Smooth muscle cell (in vitro differentiated cells): ENCODE measurements around the gene ADM2. TPM values are rescaled to one million over a fixed set of nuclear protein-coding genes. Genes with fewer than 3 reads are reported as not detected.

Experiments
- DNase-seq: peaks from one replicate; lab custom pipeline; 2025; ENCODE audit not compliant: unreplicated experiment; lab: John Stamatoyannopoulos, UW
- H2AFZ ChIP-seq: fragments of 200-600 bp; sonication (generic); 2 replicates; pipeline ENCODE4 v1.6.0; 2016; ENCODE audit warnings: antibody characterized with exemption, low read depth, mild to moderate bottlenecking
- H3F3A ChIP-seq: fragments of 200-600 bp; sonication (generic); 2 replicates; pipeline ENCODE4 v1.6.0; 2017; ENCODE audit warnings: antibody characterized with exemption, low read depth
- H3K27ac ChIP-seq: fragments of 200-600 bp; sonication (generic); 2 replicates; pipeline ENCODE4 v1.5.1; 2016; ENCODE audit warnings: low read depth, mild to moderate bottlenecking
- H3K27me3 ChIP-seq: fragments of 200-600 bp; sonication (generic); 2 replicates; pipeline ENCODE4 v1.6.1; 2016; ENCODE audit warnings: low read depth, mild to moderate bottlenecking
- H3K36me3 ChIP-seq: fragments of 200-600 bp; sonication (generic); 2 replicates; pipeline ENCODE4 v1.5.1; 2016; ENCODE audit warnings: low read depth
- H3K4me1 ChIP-seq: fragments of 200-600 bp; sonication (generic); 2 replicates; pipeline ENCODE4 v1.5.1; 2016; ENCODE audit warnings: low read depth
- H3K4me2 ChIP-seq: fragments of 200-600 bp; sonication (generic); 2 replicates; pipeline ENCODE4 v1.6.0; 2016; ENCODE audit warnings: mild to moderate bottlenecking
- H3K4me3 ChIP-seq: fragments of 200-600 bp; sonication (generic); 2 replicates; pipeline ENCODE4 v1.5.1; 2016; ENCODE audit warnings: mild to moderate bottlenecking
- H3K79me2 ChIP-seq: fragments of 200-600 bp; sonication (generic); 2 replicates; pipeline ENCODE4 v1.6.0; 2016; ENCODE audit warnings: low read depth, mild to moderate bottlenecking
- H3K9ac ChIP-seq: fragments of 200-600 bp; sonication (generic); 2 replicates; pipeline ENCODE4 v1.6.0; 2016; ENCODE audit warnings: low read depth
- H3K9me3 ChIP-seq: fragments of 200-600 bp; sonication (generic); replicated peaks from 2 replicates; pipeline ENCODE4 v1.5.1; 2016; ENCODE audit warnings: low read depth
- H4K20me1 ChIP-seq: fragments of 200-600 bp; sonication (generic); 2 replicates; pipeline ENCODE4 v1.6.0; 2016; ENCODE audit warnings: low read depth
- CTCF ChIP-seq: fragments of 200-600 bp; sonication (generic); IDR thresholded peaks from 2 replicates; pipeline ENCODE4 v1.5.1; 2017; ENCODE audit warnings: borderline replicate concordance, mild to moderate bottlenecking, antibody characterized with exemption; ENCODE audit not compliant: insufficient read depth, poor library complexity, severe bottlenecking
- WGBS: methylation state at CpG from one replicate; pipeline ENCODE4 v1.1.7; 2016; ENCODE audit warnings: low lambda C conversion rate; 5-methylcytosine and 5-hydroxymethylcytosine counted together
- polyA plus RNA-seq: library from polyadenylated mRNA; unstranded; fragments of >200 nt; fragmentation: Nextera tagmentation; extraction: Ambion mirVana; gene quantifications from 2 replicates; pipeline ENCODE4 v1.2.1, GENCODE V29; 2016
- total RNA-seq: library from RNA; depleted of rRNA; stranded (reverse); fragments of >200 nt; gene quantifications from 2 replicates; pipeline ENCODE4 v1.2.3, GENCODE V29; 2014

ADM2 gene
- total and polyA plus RNA-seq, 2 experiments from 2014 or later = 4.1 to 15.8 TPM

DNA sequence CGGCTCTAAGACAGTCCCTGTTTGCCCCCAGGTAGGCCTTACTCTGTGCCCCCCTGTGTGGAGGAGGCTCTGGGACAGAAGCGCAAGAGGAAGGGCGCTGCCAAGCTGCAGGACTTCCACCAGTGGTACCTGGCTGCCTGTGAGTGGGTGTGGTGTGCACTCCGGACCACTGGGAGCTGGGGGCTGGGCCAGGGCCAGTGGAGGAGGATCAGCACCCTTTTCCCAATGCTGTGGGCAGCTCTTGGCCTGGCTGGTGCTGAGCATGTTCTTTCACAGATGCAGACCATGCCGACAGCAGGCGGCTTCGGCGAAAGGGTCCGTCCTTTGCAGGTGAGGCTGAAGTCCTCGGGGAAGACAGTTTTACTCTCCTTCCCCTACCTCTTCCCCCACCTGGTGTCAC is 40.4 kb downstream of the ADM2 start:
- no peak for DNase-seq
- no peak overlapping the region for H3K9ac ChIP-seq

GRCh38 chr22:50522208-50522805 is 41.0 kb downstream of the ADM2 start:
- DNase-seq = no peak
- no peak overlapping the region for H3K4me2 ChIP-seq
- peaks cover 10% of the 10 kb centered on the region for H3K79me2 ChIP-seq
- H3K36me3 ChIP-seq = no peaks in the 10 kb centered on the region
- H2AFZ ChIP-seq = no peak overlapping the region
- H3F3A ChIP-seq = peaks cover 17% of the 10 kb centered on the region
- peaks cover 17% of the 10 kb centered on the region for H4K20me1 ChIP-seq
- TF ChIP-seq CTCF = no peak
- WGBS = 92% methylated on average over 14 of the region's 15 CpGs
- H3K27me3 ChIP-seq = no peaks in the 10 kb centered on the region
- H3K9me3 ChIP-seq = no peaks in the 10 kb centered on the region
- no peak overlapping the region for H3K27ac ChIP-seq
- H3K9ac ChIP-seq = no peak overlapping the region
- H3K4me1 ChIP-seq = no peaks in the 10 kb centered on the region
- H3K4me3 ChIP-seq = no peak overlapping the region

More for the DNA sequence above, 40.4 kb downstream of the ADM2 start:
- Histone ChIP-seq H3K4me3 (no peak overlapping the region), H3F3A (peaks cover 11% of the 10 kb centered on the region), H3K4me2 (no peak overlapping the region), H2AFZ (no peak overlapping the region), H3K9me3 (no peaks in the 10 kb centered on the region), H3K4me1 (no peaks in the 10 kb centered on the region), H3K36me3 (no peaks in the 10 kb centered on the region), H4K20me1 (peaks cover 17% of the 10 kb centered on the region), H3K27me3 (no peaks in the 10 kb centered on the region), H3K79me2 (peaks cover 10% of the 10 kb centered on the region), H3K27ac (no peak overlapping the region)
- 97% methylated on average over 10 of the region's 10 CpGs for WGBS
- no peak for TF ChIP-seq CTCF

DNA sequence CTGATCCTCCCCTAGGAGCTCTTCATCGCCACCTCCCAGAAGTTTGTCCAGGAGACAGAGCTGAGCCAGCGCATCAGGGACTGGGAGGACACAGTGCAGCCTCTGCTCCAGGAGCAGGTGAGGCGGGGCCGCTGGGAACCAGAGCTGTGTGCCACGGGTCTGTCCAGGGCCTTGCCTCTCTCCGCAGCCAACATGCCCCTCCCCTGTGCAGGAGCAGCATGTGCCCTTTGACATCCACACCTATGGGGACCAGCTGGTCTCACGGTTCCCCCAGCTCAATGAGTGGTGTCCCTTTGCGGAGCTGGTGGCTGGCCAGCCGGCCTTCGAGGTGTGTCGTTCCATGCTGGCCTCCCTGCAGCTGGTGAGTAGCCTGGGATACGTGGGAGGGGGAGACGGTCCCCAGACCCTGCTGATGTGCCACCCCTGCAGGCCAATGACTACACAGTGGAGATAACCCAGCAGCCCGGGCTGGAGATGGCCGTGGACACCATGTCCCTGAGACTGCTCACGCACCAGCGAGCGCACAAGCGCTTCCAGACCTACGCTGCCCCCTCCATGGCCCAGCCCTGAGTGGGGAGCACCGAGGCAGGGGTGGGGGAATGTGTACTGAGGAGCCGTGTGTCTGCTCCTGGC is 41.6 kb downstream of the ADM2 start:
- Histone ChIP-seq H3K4me2 (no peak overlapping the region), H3K36me3 (no peaks in the 10 kb centered on the region), H3K27me3 (no peaks in the 10 kb centered on the region), H2AFZ (no peak overlapping the region), H3K27ac (no peak overlapping the region), H3K9ac (no peak overlapping the region), H3K9me3 (no peaks in the 10 kb centered on the region), H3F3A (peaks cover 21% of the 10 kb centered on the region), H3K4me3 (no peak overlapping the region), H3K4me1 (no peaks in the 10 kb centered on the region), H3K79me2 (peaks cover 10% of the 10 kb centered on the region), H4K20me1 (peaks cover 19% of the 10 kb centered on the region)
- WGBS = 94% methylated on average over 22 of the region's 22 CpGs
- TF ChIP-seq CTCF = no peak
- DNase-seq = no peak

DNA sequence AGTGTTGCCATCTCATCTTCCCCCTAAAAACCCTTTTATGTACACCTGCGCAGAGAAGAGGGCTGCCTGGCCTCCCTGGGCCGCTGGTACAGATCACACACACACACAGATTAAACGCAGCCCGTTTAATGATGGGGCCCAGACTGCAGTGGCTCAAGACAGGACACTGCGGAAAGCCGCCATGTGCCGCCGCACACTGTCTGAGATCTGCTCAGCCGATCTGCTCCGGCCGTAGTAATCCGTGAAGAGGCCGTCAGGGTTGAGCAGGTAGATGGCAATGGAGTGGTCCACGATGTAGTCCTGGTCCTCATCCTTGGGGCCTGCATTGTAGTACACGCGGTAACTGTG is 42.1 kb downstream of the ADM2 start:
- H3K36me3 ChIP-seq = no peaks in the 10 kb centered on the region
- no peak overlapping the region for H3K9ac ChIP-seq
- no peak overlapping the region for H3K27ac ChIP-seq
- TF ChIP-seq CTCF = no peak
- no peak for DNase-seq
- H3K4me1 ChIP-seq = no peaks in the 10 kb centered on the region
- no peak overlapping the region for H2AFZ ChIP-seq
- peaks cover 10% of the 10 kb centered on the region for H3K79me2 ChIP-seq
- H3K4me3 ChIP-seq = no peak overlapping the region
- no peaks in the 10 kb centered on the region for H3K27me3 ChIP-seq
- no peaks in the 10 kb centered on the region for H3K9me3 ChIP-seq
- H3K4me2 ChIP-seq = no peak overlapping the region
- WGBS = 96% methylated on average over 16 of the region's 16 CpGs
- H3F3A ChIP-seq = peaks cover 26% of the 10 kb centered on the region
- peaks cover 24% of the 10 kb centered on the region for H4K20me1 ChIP-seq
